ENCODE data around the gene RBM15. TPM values are rescaled to one million over a fixed set of nuclear protein-coding genes. Genes with fewer than 3 reads are reported as not detected.

Gene RBM15
- total RNA-seq, 4 donors from 2014 or later, result 40.9 to 49.0 (median 45.3) TPM

DNA sequence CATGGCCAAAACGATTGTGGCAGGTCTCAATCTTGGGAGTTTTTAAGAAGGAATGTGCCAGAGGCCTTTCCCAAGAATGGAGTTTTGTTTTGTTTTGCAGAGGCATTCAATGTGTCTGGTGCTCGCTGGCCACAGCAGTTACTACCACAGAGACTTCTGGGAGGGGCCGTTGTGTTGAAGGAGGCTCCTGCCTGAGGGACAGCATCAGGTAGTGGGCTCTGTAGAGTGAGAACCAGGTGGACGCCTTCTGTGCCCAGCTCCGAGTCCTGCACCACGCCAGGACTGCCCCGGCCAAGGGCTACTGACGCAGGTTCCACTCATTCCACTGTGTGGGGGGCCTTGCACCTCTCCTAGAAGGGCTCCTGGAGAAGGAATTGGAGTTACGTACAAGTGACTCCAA lies 44.9 kb upstream of the RBM15 start:
- 82% methylated on average over 9 of the region's 9 CpGs for WGBS, 2 donors
- H3K4me3 ChIP-seq, result no peak overlapping the region

DNA sequence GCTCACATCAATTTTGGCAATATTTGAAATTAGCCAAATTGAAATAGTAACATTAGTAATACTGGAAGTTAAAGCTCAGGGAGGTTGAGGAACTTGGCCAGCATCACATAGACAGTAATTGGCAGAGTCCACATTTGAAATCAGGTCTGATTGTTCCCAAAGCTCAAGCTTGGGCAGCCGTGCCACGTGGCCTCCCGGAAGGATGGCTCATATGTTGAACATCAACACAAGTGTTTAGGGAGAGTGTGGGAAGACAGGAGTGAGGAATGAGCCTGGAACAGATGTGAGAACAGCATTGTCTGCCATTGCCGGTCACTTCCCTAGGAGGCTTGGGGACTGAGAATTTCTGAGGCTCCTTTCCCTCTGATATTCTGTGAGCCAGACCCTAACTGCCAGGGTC lies 40.2 kb upstream of the RBM15 start:
- Histone ChIP-seq H3K27me3 (no peaks in the 10 kb centered on the region), H3K4me3 (no peak overlapping the region), H3K36me3 (no peaks in the 10 kb centered on the region), H3K27ac (no peak overlapping the region), H3K9me3 (no peaks in the 10 kb centered on the region), H3K4me1 (no peaks in the 10 kb centered on the region)
- TF ChIP-seq, protein P1, sequence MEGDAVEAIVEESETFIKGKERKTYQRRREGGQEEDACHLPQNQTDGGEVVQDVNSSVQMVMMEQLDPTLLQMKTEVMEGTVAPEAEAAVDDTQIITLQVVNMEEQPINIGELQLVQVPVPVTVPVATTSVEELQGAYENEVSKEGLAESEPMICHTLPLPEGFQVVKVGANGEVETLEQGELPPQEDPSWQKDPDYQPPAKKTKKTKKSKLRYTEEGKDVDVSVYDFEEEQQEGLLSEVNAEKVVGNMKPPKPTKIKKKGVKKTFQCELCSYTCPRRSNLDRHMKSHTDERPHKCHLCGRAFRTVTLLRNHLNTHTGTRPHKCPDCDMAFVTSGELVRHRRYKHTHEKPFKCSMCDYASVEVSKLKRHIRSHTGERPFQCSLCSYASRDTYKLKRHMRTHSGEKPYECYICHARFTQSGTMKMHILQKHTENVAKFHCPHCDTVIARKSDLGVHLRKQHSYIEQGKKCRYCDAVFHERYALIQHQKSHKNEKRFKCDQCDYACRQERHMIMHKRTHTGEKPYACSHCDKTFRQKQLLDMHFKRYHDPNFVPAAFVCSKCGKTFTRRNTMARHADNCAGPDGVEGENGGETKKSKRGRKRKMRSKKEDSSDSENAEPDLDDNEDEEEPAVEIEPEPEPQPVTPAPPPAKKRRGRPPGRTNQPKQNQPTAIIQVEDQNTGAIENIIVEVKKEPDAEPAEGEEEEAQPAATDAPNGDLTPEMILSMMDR (IDR thresholded peaks at IDR 0.05), result no peak
- no peak for TF ChIP-seq EP300 (IDR thresholded peaks at IDR 0.05)
- TF ChIP-seq POLR2A (IDR thresholded peaks at IDR 0.05), result no peak
- DNase-seq (ENCODE audit: low spot score in 2 of 2), result no peak
- 81 to 83% methylated on average over 4 of the region's 4 CpGs for WGBS, 2 donors

More for the DNA sequence above, 44.9 kb upstream of the RBM15 start:
- TF ChIP-seq, protein P1 (IDR thresholded peaks at IDR 0.05), result no peak
- no peak for TF ChIP-seq EP300 (IDR thresholded peaks at IDR 0.05)
- TF ChIP-seq POLR2A (IDR thresholded peaks at IDR 0.05), result no peak
- DNase-seq (ENCODE audit: low spot score in 2 of 2), result no peak
- Histone ChIP-seq H3K9me3 (no peaks in the 10 kb centered on the region), H3K4me1 (no peaks in the 10 kb centered on the region), H3K27ac (no peak overlapping the region), H3K27me3 (no peaks in the 10 kb centered on the region), H3K36me3 (no peaks in the 10 kb centered on the region)

DNA sequence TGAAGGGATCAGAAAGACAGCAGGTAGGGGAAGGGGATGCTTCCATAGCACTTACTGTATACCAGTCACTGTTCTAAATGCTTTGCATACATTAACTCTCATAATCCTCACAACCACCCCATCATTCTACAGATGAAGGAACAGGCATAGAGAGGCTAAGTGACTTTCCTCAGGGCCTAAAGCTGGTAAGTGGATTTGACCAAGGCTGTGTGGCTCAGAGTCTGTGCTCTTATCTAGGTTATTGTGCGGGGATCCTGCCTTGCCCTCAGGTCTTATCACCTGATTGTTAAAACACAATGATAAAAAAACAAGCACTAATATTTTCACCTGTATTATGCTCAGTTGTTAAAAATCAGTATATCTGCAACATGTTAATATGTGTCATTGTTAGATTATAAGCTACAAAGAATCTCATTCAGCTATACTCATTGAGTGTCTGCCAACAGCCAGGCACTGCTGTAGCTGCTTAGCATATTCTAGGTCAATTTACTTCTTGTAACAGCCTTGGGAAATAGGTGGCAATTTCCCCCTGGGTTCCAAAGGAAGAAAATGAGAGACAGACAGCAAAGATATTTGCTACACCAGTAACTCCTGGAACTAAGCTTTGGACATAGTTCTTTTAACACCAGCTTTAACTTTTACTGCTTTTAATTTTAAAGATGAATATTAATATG lies 38.6 kb upstream of the RBM15 start:
- Histone ChIP-seq H3K4me1 (no peaks in the 10 kb centered on the region), H3K27ac (no peak overlapping the region), H3K36me3 (no peaks in the 10 kb centered on the region), H3K27me3 (no peaks in the 10 kb centered on the region), H3K4me3 (no peak overlapping the region), H3K9me3 (no peaks in the 10 kb centered on the region)
- WGBS, 2 donors, result 76 to 100% methylated on average over 1 of the region's 1 CpG
- DNase-seq (ENCODE audit: low spot score in 2 of 2), result no peak
- no peak for TF ChIP-seq POLR2A (IDR thresholded peaks at IDR 0.05)
- TF ChIP-seq, protein P1 (IDR thresholded peaks at IDR 0.05), result no peak
- TF ChIP-seq EP300 (IDR thresholded peaks at IDR 0.05), result no peak

DNA sequence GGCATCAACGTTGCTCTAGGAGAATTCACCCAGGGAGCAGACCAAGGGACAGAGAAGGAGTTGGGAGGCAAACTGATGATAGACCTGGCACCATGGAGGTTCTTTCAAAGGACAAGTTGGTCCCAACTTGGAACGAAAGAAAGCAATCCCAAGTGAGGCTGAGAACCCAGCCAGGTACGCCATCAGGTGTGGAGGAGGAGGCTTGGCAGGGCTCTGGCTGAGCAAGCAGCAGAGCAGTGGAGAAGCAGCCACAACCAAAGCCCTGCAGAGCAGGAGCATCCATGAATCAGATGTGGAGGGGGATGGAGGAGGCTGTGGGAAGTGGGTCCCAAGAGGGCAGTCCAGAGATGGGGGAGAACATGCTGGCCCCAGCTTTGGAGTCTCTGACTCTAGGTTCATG lies 36.3 kb upstream of the RBM15 start:
- no peak overlapping the region for H3K27ac ChIP-seq
- 82 to 83% methylated on average over 3 of the region's 3 CpGs for WGBS, 2 donors
- TF ChIP-seq POLR2A (IDR thresholded peaks at IDR 0.05) (no peak), EP300 (IDR thresholded peaks at IDR 0.05) (no peak)
- TF ChIP-seq, protein P1 (IDR thresholded peaks at IDR 0.05), result no peak
- no peaks in the 10 kb centered on the region for H3K36me3 ChIP-seq
- no peak overlapping the region for H3K4me3 ChIP-seq
- H3K4me1 ChIP-seq, result peaks cover 0 to 2% (median under 1%) of the 10 kb centered on the region in 4 donors
- H3K9me3 ChIP-seq, result no peaks in the 10 kb centered on the region
- DNase-seq (ENCODE audit: low spot score in 2 of 2), result no peak
- no peaks in the 10 kb centered on the region for H3K27me3 ChIP-seq

DNA sequence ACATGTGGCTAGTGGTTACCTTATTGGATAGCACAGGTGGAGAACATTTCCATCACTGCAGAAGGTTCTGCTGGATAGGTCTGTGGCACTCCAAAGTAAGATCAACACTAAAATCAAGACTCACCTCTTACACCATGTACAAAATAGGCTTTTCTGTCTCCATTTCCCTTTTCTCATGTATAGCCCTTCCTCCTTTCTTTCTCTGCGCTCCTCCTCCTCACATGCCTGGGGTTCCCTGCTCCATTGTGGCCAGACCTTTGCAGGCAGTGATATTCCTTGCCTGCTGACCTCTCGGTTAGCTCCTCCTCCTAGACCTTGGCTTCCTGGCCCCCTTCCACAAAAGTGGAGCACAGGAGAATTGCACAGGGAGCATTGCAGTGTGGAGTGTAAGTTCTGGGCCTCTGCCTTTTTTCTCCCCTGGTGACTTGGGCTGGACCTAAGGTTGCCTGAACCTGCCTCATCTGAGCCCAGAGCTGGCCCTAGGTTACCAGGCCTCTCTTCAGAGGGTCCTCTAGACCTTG lies 33.2 kb upstream of the RBM15 start:
- H3K27me3 ChIP-seq, result no peaks in the 10 kb centered on the region
- no peak overlapping the region for H3K4me3 ChIP-seq
- H3K9me3 ChIP-seq, result no peaks in the 10 kb centered on the region
- TF ChIP-seq, protein P1 (IDR thresholded peaks at IDR 0.05), result no peak
- no peak for TF ChIP-seq EP300 (IDR thresholded peaks at IDR 0.05)
- no peak for TF ChIP-seq POLR2A (IDR thresholded peaks at IDR 0.05)
- H3K4me1 ChIP-seq, result peaks cover 0 to 10% (median 5%) of the 10 kb centered on the region in 4 donors
- no peak overlapping the region for H3K27ac ChIP-seq
- DNase-seq (ENCODE audit: low spot score in 2 of 2), result no peak
- no peaks in the 10 kb centered on the region for H3K36me3 ChIP-seq
- WGBS, 2 donors, result 31 to 63% methylated on average over 2 of the region's 2 CpGs
